Measurements from ENCODE around the gene PARP12. TPM values are rescaled to one million over a fixed set of nuclear protein-coding genes. Genes with fewer than 3 reads are reported as not detected.

PARP12 gene
- total RNA-seq, 2 donors from 2014 or later = 17.4 to 43.6 TPM

DNA sequence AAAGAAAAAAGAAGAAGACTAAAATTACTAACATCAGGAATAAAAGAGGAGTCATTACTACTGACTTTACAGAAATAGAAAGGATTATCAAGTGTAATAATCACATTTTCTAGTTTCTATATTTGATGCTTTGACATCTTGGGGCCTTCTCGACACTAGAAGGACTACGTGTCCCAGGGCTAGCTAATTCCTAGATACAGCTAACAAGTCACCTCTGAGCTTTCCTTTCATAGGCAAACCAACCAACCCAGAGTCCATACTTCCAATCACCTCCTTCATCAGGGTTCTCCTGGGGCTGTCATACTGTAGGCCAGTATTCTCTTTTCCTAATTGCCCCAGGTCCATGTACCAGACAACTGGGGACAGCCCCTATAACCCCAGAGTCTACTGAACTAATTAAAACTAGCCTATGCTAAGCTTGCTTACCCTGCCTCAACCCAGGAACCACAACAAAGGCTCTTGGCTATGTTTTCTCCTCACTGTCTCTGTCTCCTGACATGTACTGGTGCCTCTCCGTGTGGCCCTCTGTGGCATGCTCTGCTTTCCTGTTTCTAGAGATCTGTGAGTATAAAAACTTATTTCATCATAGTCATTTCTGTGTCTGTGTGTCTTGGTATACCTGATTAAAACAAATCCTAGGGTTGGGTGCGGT, 6.7 kb upstream of the PARP12 start:
- Mint-ChIP-seq H3K9me3 (peaks cover 15% of the 10 kb centered on the region), H3K27me3 (no peaks in the 10 kb centered on the region), H3K4me1 (no peaks in the 10 kb centered on the region), H3K4me3 (no peak overlapping the region), H3K27ac (peak overlapping the region; percentile 63), H3K36me3 (ENCODE audit: low read depth) (no peaks in the 10 kb centered on the region)
- ATAC-seq (replicated peaks) = peak; percentile 86

DNA sequence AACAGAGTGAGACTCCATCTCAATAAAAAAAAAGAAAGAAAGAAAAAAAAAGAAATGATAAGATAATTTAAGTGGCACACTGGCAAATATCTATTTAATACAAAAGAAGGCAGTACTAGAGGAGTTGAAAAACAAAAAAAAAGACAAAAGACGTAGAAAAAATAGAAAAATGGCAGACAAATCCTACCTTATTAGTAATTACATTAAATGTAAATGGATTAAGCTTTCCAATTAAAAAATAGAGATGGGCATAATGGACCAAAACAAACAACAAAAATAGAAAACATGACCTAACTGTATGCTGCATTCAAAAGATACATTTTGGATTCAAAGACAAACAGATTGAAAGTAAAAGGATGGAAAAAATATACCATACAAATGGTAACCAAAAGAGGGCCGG, 5.3 kb upstream of the PARP12 start:
- no peaks in the 10 kb centered on the region for H3K36me3 Mint-ChIP-seq (ENCODE audit: low read depth)
- peaks cover 15% of the 10 kb centered on the region for H3K9me3 Mint-ChIP-seq
- no peak for ATAC-seq (replicated peaks)
- H3K27ac Mint-ChIP-seq = no peak overlapping the region
- H3K27me3 Mint-ChIP-seq = no peaks in the 10 kb centered on the region
- no peak overlapping the region for H3K4me3 Mint-ChIP-seq
- no peaks in the 10 kb centered on the region for H3K4me1 Mint-ChIP-seq

- no peaks in the 10 kb centered on the region for H3K36me3 Mint-ChIP-seq (ENCODE audit: low read depth)
- H3K9me3 Mint-ChIP-seq = peaks cover 15% of the 10 kb centered on the region
- no peak for ATAC-seq (replicated peaks)
- H3K27me3 Mint-ChIP-seq = no peaks in the 10 kb centered on the region
- no peaks in the 10 kb centered on the region for H3K4me1 Mint-ChIP-seq
- no peak overlapping the region for H3K27ac Mint-ChIP-seq
- H3K4me3 Mint-ChIP-seq = no peak overlapping the region
Observed at GRCh38 chr7:140067052-140067451, 4.3 kb upstream of the PARP12 start.

- peaks cover 12% of the 10 kb centered on the region for H3K9me3 Mint-ChIP-seq
- H3K4me1 Mint-ChIP-seq = peaks cover 30% of the 10 kb centered on the region
- ATAC-seq (replicated peaks) = peak; percentile 5
- peak overlapping the region; percentile 69 for H3K4me3 Mint-ChIP-seq
- peak overlapping the region; percentile 44 for H3K27ac Mint-ChIP-seq
- no peaks in the 10 kb centered on the region for H3K27me3 Mint-ChIP-seq
- H3K36me3 Mint-ChIP-seq (ENCODE audit: low read depth) = peaks cover 5% of the 10 kb centered on the region
Observed at GRCh38 chr7:140062118-140062527, 628 bp downstream of the PARP12 start.

DNA sequence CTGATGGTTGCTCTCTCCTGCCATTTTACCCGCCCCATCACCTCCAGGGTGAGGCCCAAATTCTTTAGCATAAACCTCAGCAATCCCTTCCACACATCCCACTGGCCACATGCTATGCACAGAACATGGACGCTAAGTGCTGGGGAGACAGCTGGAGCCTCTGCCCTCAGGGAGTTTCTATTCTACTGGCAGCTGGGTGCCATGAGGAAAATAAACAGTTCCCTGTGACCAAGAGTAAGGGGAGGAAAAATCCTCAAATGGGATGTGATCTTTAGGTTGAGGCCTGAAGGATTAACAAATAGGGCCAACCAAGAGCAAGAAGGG, 1.2 kb downstream of the PARP12 start:
- Mint-ChIP-seq H3K9me3 (peaks cover 7% of the 10 kb centered on the region), H3K4me1 (peaks cover 32% of the 10 kb centered on the region), H3K27me3 (no peaks in the 10 kb centered on the region), H3K36me3 (ENCODE audit: low read depth) (peaks cover 11% of the 10 kb centered on the region), H3K4me3 (peak overlapping the region; percentile 69), H3K27ac (peak overlapping the region; percentile 44)
- no peak for ATAC-seq (replicated peaks)

GRCh38 chr7:140060788-140061606, 1.8 kb downstream of the PARP12 start:
- no peaks in the 10 kb centered on the region for H3K27me3 Mint-ChIP-seq
- peaks cover 2% of the 10 kb centered on the region for H3K9me3 Mint-ChIP-seq
- no peak for ATAC-seq (replicated peaks)
- H3K27ac Mint-ChIP-seq = peak overlapping the region; percentile 44
- H3K36me3 Mint-ChIP-seq (ENCODE audit: low read depth) = peaks cover 16% of the 10 kb centered on the region
- H3K4me1 Mint-ChIP-seq = peaks cover 32% of the 10 kb centered on the region
- H3K4me3 Mint-ChIP-seq = peak overlapping the region; percentile 69

GRCh38 chr7:140060243-140060630, 2.5 kb downstream of the PARP12 start:
- H3K9me3 Mint-ChIP-seq = no peaks in the 10 kb centered on the region
- H3K27ac Mint-ChIP-seq = peak overlapping the region; percentile 44
- H3K4me1 Mint-ChIP-seq = peaks cover 36% of the 10 kb centered on the region
- peaks cover 22% of the 10 kb centered on the region for H3K36me3 Mint-ChIP-seq (ENCODE audit: low read depth)
- peak overlapping the region; percentile 69 for H3K4me3 Mint-ChIP-seq
- peak; percentile 59 for ATAC-seq (replicated peaks)
- H3K27me3 Mint-ChIP-seq = no peaks in the 10 kb centered on the region

DNA sequence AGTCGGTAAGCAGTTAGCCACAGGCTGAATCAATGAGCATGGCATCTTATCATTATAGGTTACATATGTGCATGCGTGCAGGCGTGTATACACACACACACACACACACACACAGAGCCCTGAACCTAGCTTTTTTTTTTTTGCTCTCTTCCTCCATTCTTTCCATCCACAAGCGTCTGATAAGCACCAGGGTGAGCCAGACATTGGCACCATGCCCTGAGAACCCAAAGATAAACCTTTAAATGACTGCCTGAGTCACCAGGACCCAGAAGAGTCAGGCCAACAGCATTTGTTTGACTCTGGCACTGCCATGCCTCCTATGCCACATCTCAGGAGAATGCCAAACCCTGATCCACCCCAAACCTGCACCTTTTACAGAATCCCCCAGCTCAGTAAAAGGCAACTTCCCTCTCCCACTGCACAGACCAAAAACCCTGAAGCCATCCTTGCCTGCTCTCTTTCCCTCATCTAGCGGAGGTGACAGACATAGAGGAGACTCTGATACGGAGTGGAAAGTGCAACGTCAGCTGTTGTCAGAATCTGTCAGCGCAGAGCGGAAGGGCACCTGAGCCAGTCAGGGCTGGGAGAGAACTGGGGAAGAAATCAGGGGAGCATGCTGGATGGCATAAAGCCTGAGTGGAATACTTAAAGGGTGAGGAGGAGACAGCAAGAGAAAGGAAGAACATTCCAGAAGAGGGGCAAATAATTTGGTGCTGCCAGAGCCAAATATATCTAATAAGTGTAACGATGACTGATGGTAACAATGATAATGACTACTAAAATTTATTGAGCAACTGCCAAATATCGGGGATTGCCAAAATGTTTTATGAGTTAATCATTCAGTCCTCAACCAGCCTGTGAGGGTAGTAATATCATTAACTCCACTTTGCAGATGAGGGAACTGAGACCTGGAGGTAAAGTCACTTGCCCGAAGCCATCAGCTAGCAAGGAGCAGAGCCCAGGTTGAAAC, 3.2 kb downstream of the PARP12 start:
- H3K36me3 Mint-ChIP-seq (ENCODE audit: low read depth) = peaks cover 29% of the 10 kb centered on the region
- no peaks in the 10 kb centered on the region for H3K27me3 Mint-ChIP-seq
- H3K27ac Mint-ChIP-seq = peak overlapping the region; percentile 55
- peaks cover 37% of the 10 kb centered on the region for H3K4me1 Mint-ChIP-seq
- peak overlapping the region; percentile 69 for H3K4me3 Mint-ChIP-seq
- ATAC-seq (replicated peaks) = peak; percentile 37
- H3K9me3 Mint-ChIP-seq = no peaks in the 10 kb centered on the region

- no peak for ATAC-seq (replicated peaks)
- Mint-ChIP-seq H3K4me3 (peak overlapping the region; percentile 69), H3K27ac (no peak overlapping the region), H3K36me3 (ENCODE audit: low read depth) (peaks cover 39% of the 10 kb centered on the region), H3K27me3 (no peaks in the 10 kb centered on the region), H3K9me3 (no peaks in the 10 kb centered on the region), H3K4me1 (peaks cover 42% of the 10 kb centered on the region)
Observed at GRCh38 chr7:140058517-140058916, 4.2 kb downstream of the PARP12 start.

- Mint-ChIP-seq H3K27me3 (no peaks in the 10 kb centered on the region), H3K36me3 (ENCODE audit: low read depth) (peaks cover 52% of the 10 kb centered on the region), H3K4me1 (peaks cover 42% of the 10 kb centered on the region), H3K9me3 (no peaks in the 10 kb centered on the region), H3K4me3 (no peak overlapping the region), H3K27ac (no peak overlapping the region)
- no peak for ATAC-seq (replicated peaks)
Observed at GRCh38 chr7:140057143-140057535, 5.6 kb downstream of the PARP12 start.

GRCh38 chr7:140056431-140057142, 6.2 kb downstream of the PARP12 start:
- no peaks in the 10 kb centered on the region for H3K27me3 Mint-ChIP-seq
- no peaks in the 10 kb centered on the region for H3K9me3 Mint-ChIP-seq
- H3K4me3 Mint-ChIP-seq = no peak overlapping the region
- peaks cover 40% of the 10 kb centered on the region for H3K4me1 Mint-ChIP-seq
- peaks cover 57% of the 10 kb centered on the region for H3K36me3 Mint-ChIP-seq (ENCODE audit: low read depth)
- no peak for ATAC-seq (replicated peaks)
- no peak overlapping the region for H3K27ac Mint-ChIP-seq

DNA sequence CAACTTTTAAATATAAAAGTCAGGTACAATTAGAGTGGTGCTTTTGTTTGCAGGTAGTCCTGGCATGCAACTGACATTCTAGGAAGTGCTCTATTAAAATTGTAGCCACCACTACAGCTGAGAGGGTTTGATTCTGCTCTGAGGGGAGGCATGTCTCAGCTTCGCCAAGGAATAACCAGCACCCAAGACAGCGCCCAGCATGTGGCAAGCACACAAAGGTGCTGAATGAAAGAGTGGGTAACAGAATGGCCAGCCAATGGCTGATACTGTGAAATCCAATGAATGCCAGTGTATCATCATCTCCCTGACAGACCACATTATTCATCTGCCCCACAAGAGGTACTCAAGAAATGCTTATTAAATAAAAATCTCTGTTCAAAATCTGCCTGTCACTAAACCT, 6.9 kb downstream of the PARP12 start:
- Mint-ChIP-seq H3K4me3 (no peak overlapping the region), H3K36me3 (ENCODE audit: low read depth) (peaks cover 61% of the 10 kb centered on the region), H3K9me3 (no peaks in the 10 kb centered on the region), H3K27ac (peak overlapping the region; percentile 1), H3K4me1 (peaks cover 33% of the 10 kb centered on the region), H3K27me3 (no peaks in the 10 kb centered on the region)
- ATAC-seq (replicated peaks) = no peak

- Mint-ChIP-seq H3K27me3 (no peaks in the 10 kb centered on the region), H3K4me3 (no peak overlapping the region), H3K9me3 (no peaks in the 10 kb centered on the region), H3K36me3 (ENCODE audit: low read depth) (peaks cover 66% of the 10 kb centered on the region), H3K27ac (peak overlapping the region; percentile 10), H3K4me1 (peaks cover 25% of the 10 kb centered on the region)
- ATAC-seq (replicated peaks) = no peak
Observed at GRCh38 chr7:140054751-140055150, 8.0 kb downstream of the PARP12 start.
